Measurements from ENCODE around the gene GPR39.

GRCh38 chr2:132642415-132642814, 225.8 kb downstream of the GPR39 start:
- TF ChIP-seq POLR2A (IDR thresholded peaks at IDR 0.05) (no peak), CTCF (IDR thresholded peaks at IDR 0.05) (no peak)

All from Peyer's patch (tissue), 4 donors.